ENCODE data around the gene SHC3. TPM values are rescaled to one million over a fixed set of nuclear protein-coding genes. Genes with fewer than 3 reads are reported as not detected.
A peak's percentile ranks its signal among the peaks of the same experiment; 100 is the strongest.

SHC3 gene
- total and polyA plus RNA-seq, 2 of the 4 experiments (the other 2 are of a cell fraction), result 4.5 to 13.3 TPM

DNA sequence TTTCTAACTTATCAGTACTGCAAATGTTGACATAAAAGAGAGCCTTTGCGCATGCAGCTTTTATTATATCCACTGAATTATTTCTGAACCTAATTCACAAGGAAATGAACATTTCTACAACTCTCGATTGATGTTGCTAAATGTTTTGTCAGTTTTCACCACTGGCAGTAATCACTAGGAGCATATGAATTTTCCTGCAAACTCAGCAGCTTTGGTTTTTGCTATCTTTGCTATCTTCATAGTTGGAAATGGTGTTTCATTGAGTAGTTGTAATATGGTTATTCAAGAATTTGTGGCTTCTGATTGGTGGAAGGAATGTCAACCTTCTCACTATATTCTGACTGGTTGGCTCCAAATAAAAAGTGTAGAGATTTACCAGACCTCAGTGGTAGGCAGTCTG is 8.9 kb upstream of the SHC3 start:
- no peak overlapping the region for H3K4me3 ChIP-seq (ENCODE audit: insufficient read depth, low read depth, low read length)
- TF ChIP-seq MAFK (IDR thresholded peaks at IDR 0.05; ENCODE audit: low read depth, low read length) (peak; percentile 38; the same call in 1 of the 2 replicates), CTCF (conservative IDR thresholded peaks at IDR 0.05; ENCODE audit: low read depth, low read length) (no peak)
- H3K27ac ChIP-seq (ENCODE audit: insufficient read depth, low read length), result no peak overlapping the region
- no peak overlapping the region for H2BK5ac ChIP-seq (ENCODE audit: low read depth, low read length, poor library complexity, severe bottlenecking)
- H3K9ac ChIP-seq (ENCODE audit: low read depth, low read length), result no peak overlapping the region
- no peak overlapping the region for H3K56ac ChIP-seq (ENCODE audit: extremely low read depth, insufficient read depth, low read length)
- DNase-seq, result no peak
- no TSS peak for BruUV-seq (replicated peaks)
- H2BK15ac ChIP-seq (ENCODE audit: low read depth, low read length), result no peak overlapping the region
- no peaks in the 10 kb centered on the region for H3K4me1 ChIP-seq (ENCODE audit: control insufficient read depth, insufficient read depth, low read length)
- no peak overlapping the region for H2BK20ac ChIP-seq (ENCODE audit: low read depth, low read length)
- H3K9me1 ChIP-seq (ENCODE audit: insufficient read depth, low read length), result no peaks in the 10 kb centered on the region
- no peaks in the 10 kb centered on the region for H3K9me3 ChIP-seq (ENCODE audit: control insufficient read depth, insufficient read depth, low read length)
- in situ Hi-C loops (cut with MboI; ENCODE audit: low sequenced_read_pairs), result no loop called here
- no CpG with 5 or more reads among the region's 2 CpGs for WGBS, 2 experiments (ENCODE audit: extremely low coverage in 2 of 2, insufficient read length in 1 of 2)
- H3K36me3 ChIP-seq (ENCODE audit: control insufficient read depth, insufficient read depth, low read length), result no peaks in the 10 kb centered on the region
- H2AK9ac ChIP-seq (replicated peaks; ENCODE audit: low read depth, low read length, poor library complexity), result no peak overlapping the region
- H3K23ac ChIP-seq (ENCODE audit: low read depth, low read length), result no peak overlapping the region
- no peak overlapping the region for H3K14ac ChIP-seq (replicated peaks; ENCODE audit: low read depth, low read length)
- dilution Hi-C loops (cut with HindIII; ENCODE audit: low sequenced_read_pairs, unreplicated experiment), result no loop called here
- no peak overlapping the region for H2AFZ ChIP-seq (replicated peaks; ENCODE audit: low read length, poor library complexity)
- no peak for ATAC-seq (ENCODE audit: low read depth)
- no peaks in the 10 kb centered on the region; the same call in 1 of the 2 replicates for H3K27me3 ChIP-seq (ENCODE audit: control insufficient read depth, insufficient read depth, low read length)
- no peak overlapping the region for H2AK5ac ChIP-seq (ENCODE audit: low read depth, low read length)
- no peak overlapping the region for H4K8ac ChIP-seq (ENCODE audit: low read depth in 2 of 2, low read length in 2 of 2)
- H4K5ac ChIP-seq (ENCODE audit: low read depth, low read length), result no peak overlapping the region
- ChIA-PET CTCF (no interaction called here), POLR2A (ENCODE audit: unreplicated experiment) (no interaction called here)
- no peak overlapping the region for H3K4me2 ChIP-seq (ENCODE audit: low read depth, low read length)
- no peak overlapping the region for H2BK120ac ChIP-seq (ENCODE audit: low read depth, low read length)
- no peaks in the 10 kb centered on the region for H4K20me1 ChIP-seq (ENCODE audit: insufficient read depth, low read length)
- H3K18ac ChIP-seq (ENCODE audit: low read depth, low read length), result no peak overlapping the region
- H3K79me1 ChIP-seq (ENCODE audit: low read depth in 1 of 2, low read length in 2 of 2), result no peaks in the 10 kb centered on the region
- no peak overlapping the region for H3K4ac ChIP-seq (ENCODE audit: low read depth, low read length)
- intact Hi-C loops (cut with micrococcal nuclease), result no loop called here
- no peak overlapping the region for H4K91ac ChIP-seq (ENCODE audit: insufficient read depth, low read depth, low read length)
